ENCODE data around the gene ACKR2.

DNA sequence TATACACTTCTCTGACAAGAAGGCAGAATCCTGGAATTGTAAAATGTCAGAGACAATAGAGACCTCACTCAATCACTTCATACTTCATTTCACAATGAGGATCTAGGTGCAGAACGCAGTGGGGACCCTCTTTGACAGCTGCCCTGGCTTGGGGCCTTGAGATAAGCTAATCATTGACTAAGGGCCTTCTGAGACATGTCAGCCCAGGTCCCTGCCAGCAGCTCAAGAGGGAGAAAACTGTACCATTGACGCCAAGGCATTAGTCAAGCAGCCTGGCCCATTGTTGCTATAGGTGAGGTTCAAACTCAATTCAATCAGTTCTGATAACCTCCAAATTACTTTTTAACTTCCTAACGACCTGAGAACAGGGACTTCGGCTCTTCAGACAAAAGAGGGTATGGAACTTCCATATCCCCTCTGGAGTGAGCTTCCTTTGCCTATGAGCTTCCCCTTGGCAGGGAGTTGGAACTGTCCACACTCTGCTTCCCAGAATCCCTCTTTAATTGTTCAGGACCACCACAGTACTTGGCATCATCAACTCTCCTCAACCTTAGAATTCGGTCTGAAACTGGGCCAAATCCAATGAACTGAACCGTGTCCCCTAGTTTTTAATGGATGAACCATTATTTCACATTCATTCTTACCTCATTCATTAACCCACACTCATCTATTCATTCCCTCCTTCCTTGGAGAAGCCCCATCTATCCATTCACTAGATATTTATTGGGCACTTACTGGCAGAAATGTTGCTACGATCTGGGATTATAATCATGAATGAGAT lies 67.9 kb downstream of the ACKR2 start:
- TF ChIP-seq, protein P1, sequence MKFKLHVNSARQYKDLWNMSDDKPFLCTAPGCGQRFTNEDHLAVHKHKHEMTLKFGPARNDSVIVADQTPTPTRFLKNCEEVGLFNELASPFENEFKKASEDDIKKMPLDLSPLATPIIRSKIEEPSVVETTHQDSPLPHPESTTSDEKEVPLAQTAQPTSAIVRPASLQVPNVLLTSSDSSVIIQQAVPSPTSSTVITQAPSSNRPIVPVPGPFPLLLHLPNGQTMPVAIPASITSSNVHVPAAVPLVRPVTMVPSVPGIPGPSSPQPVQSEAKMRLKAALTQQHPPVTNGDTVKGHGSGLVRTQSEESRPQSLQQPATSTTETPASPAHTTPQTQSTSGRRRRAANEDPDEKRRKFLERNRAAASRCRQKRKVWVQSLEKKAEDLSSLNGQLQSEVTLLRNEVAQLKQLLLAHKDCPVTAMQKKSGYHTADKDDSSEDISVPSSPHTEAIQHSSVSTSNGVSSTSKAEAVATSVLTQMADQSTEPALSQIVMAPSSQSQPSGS (CRISPR knock-in tag; IDR thresholded peaks at IDR 0.05; ENCODE audit: borderline replicate concordance, low read depth) = no peak
- TF ChIP-seq ZBTB21 (CRISPR knock-in tag; IDR thresholded peaks at IDR 0.05; ENCODE audit: borderline replicate concordance) = no peak
- TF ChIP-seq, protein P2, sequence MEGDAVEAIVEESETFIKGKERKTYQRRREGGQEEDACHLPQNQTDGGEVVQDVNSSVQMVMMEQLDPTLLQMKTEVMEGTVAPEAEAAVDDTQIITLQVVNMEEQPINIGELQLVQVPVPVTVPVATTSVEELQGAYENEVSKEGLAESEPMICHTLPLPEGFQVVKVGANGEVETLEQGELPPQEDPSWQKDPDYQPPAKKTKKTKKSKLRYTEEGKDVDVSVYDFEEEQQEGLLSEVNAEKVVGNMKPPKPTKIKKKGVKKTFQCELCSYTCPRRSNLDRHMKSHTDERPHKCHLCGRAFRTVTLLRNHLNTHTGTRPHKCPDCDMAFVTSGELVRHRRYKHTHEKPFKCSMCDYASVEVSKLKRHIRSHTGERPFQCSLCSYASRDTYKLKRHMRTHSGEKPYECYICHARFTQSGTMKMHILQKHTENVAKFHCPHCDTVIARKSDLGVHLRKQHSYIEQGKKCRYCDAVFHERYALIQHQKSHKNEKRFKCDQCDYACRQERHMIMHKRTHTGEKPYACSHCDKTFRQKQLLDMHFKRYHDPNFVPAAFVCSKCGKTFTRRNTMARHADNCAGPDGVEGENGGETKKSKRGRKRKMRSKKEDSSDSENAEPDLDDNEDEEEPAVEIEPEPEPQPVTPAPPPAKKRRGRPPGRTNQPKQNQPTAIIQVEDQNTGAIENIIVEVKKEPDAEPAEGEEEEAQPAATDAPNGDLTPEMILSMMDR (IDR thresholded peaks at IDR 0.05) = no peak
- TF ChIP-seq, protein P3, sequence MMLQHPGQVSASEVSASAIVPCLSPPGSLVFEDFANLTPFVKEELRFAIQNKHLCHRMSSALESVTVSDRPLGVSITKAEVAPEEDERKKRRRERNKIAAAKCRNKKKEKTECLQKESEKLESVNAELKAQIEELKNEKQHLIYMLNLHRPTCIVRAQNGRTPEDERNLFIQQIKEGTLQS (CRISPR knock-in tag; conservative IDR thresholded peaks at IDR 0.05) = no peak
- no peak for TF ChIP-seq MAX (CRISPR knock-in tag; IDR thresholded peaks at IDR 0.05)
